Activated T-helper 1 cell treated with anti-CD3 and anti-CD28 coated beads, Interleukin-12 subunit alpha, Interleukin-12 subunit beta, Interleukin-2, Interleukin-4 antibody, amounts not matched to agents 30 ng/mL and 10 ng/mL and 1 ng/mL, durations not matched to agents 14 hours and 24 hours and 36 hours (primary cell): ENCODE results near the gene ASIC2. TPM values are rescaled to one million over a fixed set of nuclear protein-coding genes. Genes with fewer than 3 reads are reported as not detected.

Source experiments
- DNase-seq: peaks from one replicate; pipeline ENCODE4 v3.0.0; 2021; ENCODE audit warnings: low spot score
- H3K27ac Mint-ChIP-seq: one replicate; pipeline ENCODE4 v1.8.0; 2021; ENCODE audit warnings: mild to moderate bottlenecking, mixed read lengths
- H3K27me3 Mint-ChIP-seq: one replicate; pipeline ENCODE4 v1.8.0; 2022; ENCODE audit warnings: mild to moderate bottlenecking, moderate library complexity, mixed read lengths; ENCODE audit not compliant: insufficient read depth
- H3K36me3 Mint-ChIP-seq: one replicate; pipeline ENCODE4 v1.8.0; 2021; ENCODE audit warnings: low read depth, mixed read lengths
- H3K4me1 Mint-ChIP-seq: one replicate; pipeline ENCODE4 v1.8.0; 2021; ENCODE audit warnings: low read depth, mixed read lengths
- H3K4me3 Mint-ChIP-seq: one replicate; pipeline ENCODE4 v1.8.0; 2021; ENCODE audit warnings: mild to moderate bottlenecking, moderate library complexity, mixed read lengths
- H3K9me3 Mint-ChIP-seq: one replicate; pipeline ENCODE4 v1.8.0; 2021; ENCODE audit warnings: mixed read lengths
- intact Hi-C: fragments of 100-400 bp; cut with micrococcal nuclease; formaldehyde crosslinking; loops from one replicate; pipeline ENCODE4 v1.15.1; 2024
- total RNA-seq: library from RNA; stranded (reverse); gene quantifications from 2 replicates; pipeline ENCODE4 v1.2.3, GENCODE V29; 2022

The ASIC2 gene
- total RNA-seq, 1 donor from 2014 or later, result not detected

DNA sequence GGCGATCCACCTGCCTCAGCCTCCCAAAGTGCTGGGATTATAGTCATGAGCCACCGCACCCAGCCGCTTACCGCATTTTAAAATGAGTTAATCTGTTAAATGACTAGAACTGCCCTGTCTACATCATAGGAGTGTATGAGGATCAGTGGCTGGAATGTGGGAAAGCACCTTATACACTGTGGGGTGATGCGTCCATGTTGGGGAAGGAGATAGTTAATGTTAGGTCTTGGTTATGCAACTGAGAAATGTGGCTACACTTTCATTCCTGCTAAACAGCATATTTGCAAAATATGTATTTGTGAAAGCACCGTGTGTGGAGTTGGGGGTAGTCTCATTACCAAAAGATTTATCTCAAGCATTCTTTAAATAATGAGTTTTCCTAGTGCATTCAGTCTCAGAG is 193.8 kb downstream of the ASIC2 start:
- no peak for DNase-seq
- H3K27me3 Mint-ChIP-seq, result peaks cover 8% of the 10 kb centered on the region
- no peaks in the 10 kb centered on the region for H3K36me3 Mint-ChIP-seq
- intact Hi-C loops, result no loop called here
- no peaks in the 10 kb centered on the region for H3K9me3 Mint-ChIP-seq
- H3K4me1 Mint-ChIP-seq, result no peaks in the 10 kb centered on the region
- H3K4me3 Mint-ChIP-seq, result no peak overlapping the region
- H3K27ac Mint-ChIP-seq, result no peak overlapping the region

- Mint-ChIP-seq H3K4me3 (no peak overlapping the region), H3K27ac (no peak overlapping the region), H3K9me3 (no peaks in the 10 kb centered on the region), H3K27me3 (peaks cover 13% of the 10 kb centered on the region), H3K36me3 (no peaks in the 10 kb centered on the region), H3K4me1 (no peaks in the 10 kb centered on the region)
- no peak for DNase-seq
- intact Hi-C loops, result no loop called here
Observed at GRCh38 chr17:33097411-33097810, 195.7 kb downstream of the ASIC2 start.

- Mint-ChIP-seq H3K36me3 (no peaks in the 10 kb centered on the region), H3K4me3 (no peak overlapping the region), H3K9me3 (no peaks in the 10 kb centered on the region), H3K27me3 (peaks cover 13% of the 10 kb centered on the region), H3K4me1 (no peaks in the 10 kb centered on the region), H3K27ac (no peak overlapping the region)
- intact Hi-C loops, result no loop called here
- DNase-seq, result no peak
Observed at GRCh38 chr17:33096161-33096560, 196.9 kb downstream of the ASIC2 start.

- H3K4me1 Mint-ChIP-seq, result no peaks in the 10 kb centered on the region
- H3K9me3 Mint-ChIP-seq, result no peaks in the 10 kb centered on the region
- H3K36me3 Mint-ChIP-seq, result no peaks in the 10 kb centered on the region
- H3K4me3 Mint-ChIP-seq, result no peak overlapping the region
- intact Hi-C loops, result no loop called here
- no peak for DNase-seq
- peaks cover 12% of the 10 kb centered on the region for H3K27me3 Mint-ChIP-seq
- H3K27ac Mint-ChIP-seq, result no peak overlapping the region
Observed at GRCh38 chr17:33091271-33091670, 201.8 kb downstream of the ASIC2 start.

GRCh38 chr17:33090806-33091205 is 202.3 kb downstream of the ASIC2 start:
- Mint-ChIP-seq H3K9me3 (no peaks in the 10 kb centered on the region), H3K36me3 (no peaks in the 10 kb centered on the region), H3K27me3 (peaks cover 12% of the 10 kb centered on the region), H3K4me1 (no peaks in the 10 kb centered on the region), H3K27ac (no peak overlapping the region), H3K4me3 (no peak overlapping the region)
- intact Hi-C loops, result no loop called here
- no peak for DNase-seq

- Mint-ChIP-seq H3K27me3 (peaks cover 3% of the 10 kb centered on the region), H3K27ac (no peak overlapping the region), H3K36me3 (no peaks in the 10 kb centered on the region)
Observed at GRCh38 chr17:33086878-33087277, 206.2 kb downstream of the ASIC2 start.

GRCh38 chr17:33086041-33086440 is 207.1 kb downstream of the ASIC2 start:
- peaks cover 3% of the 10 kb centered on the region for H3K27me3 Mint-ChIP-seq
- H3K27ac Mint-ChIP-seq, result no peak overlapping the region
- H3K36me3 Mint-ChIP-seq, result no peaks in the 10 kb centered on the region
- intact Hi-C loops, result no loop called here
- H3K9me3 Mint-ChIP-seq, result no peaks in the 10 kb centered on the region
- no peak overlapping the region for H3K4me3 Mint-ChIP-seq
- DNase-seq, result no peak
- no peaks in the 10 kb centered on the region for H3K4me1 Mint-ChIP-seq

More at GRCh38 chr17:33086878-33087277, 206.2 kb downstream of the ASIC2 start:
- H3K4me3 Mint-ChIP-seq, result no peak overlapping the region
- H3K4me1 Mint-ChIP-seq, result no peaks in the 10 kb centered on the region
- intact Hi-C loops, result no loop called here
- no peaks in the 10 kb centered on the region for H3K9me3 Mint-ChIP-seq
- DNase-seq, result no peak

DNA sequence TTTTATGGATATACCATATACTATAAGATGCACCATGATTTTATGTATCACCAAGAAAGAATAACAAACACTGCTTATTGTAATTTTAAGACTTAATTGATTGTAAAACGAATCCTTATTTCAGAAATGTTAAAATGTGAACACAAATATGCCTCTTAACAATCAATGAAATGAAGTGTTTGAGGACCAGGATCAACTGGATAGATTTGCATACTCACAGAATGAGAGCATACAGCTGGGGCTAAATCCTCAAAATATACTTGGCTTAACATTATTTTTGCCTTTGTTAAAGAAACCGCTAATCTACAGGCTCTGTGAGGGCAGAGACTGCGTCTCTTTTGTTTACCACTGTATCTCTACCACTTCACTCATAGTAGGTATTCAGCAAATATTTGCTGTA is 207.8 kb downstream of the ASIC2 start:
- H3K9me3 Mint-ChIP-seq, result no peaks in the 10 kb centered on the region
- DNase-seq, result no peak
- intact Hi-C loops, result no loop called here
- H3K27ac Mint-ChIP-seq, result no peak overlapping the region
- H3K27me3 Mint-ChIP-seq, result peaks cover 3% of the 10 kb centered on the region
- H3K4me3 Mint-ChIP-seq, result no peak overlapping the region
- no peaks in the 10 kb centered on the region for H3K4me1 Mint-ChIP-seq
- H3K36me3 Mint-ChIP-seq, result no peaks in the 10 kb centered on the region

- Mint-ChIP-seq H3K36me3 (no peaks in the 10 kb centered on the region), H3K4me3 (no peak overlapping the region), H3K27me3 (peaks cover 3% of the 10 kb centered on the region), H3K9me3 (no peaks in the 10 kb centered on the region), H3K27ac (no peak overlapping the region), H3K4me1 (no peaks in the 10 kb centered on the region)
- DNase-seq, result no peak
- intact Hi-C loops, result no loop called here
Observed at GRCh38 chr17:33084755-33085154, 208.3 kb downstream of the ASIC2 start.

GRCh38 chr17:33082529-33083173 is 210.4 kb downstream of the ASIC2 start:
- Mint-ChIP-seq H3K27me3 (peaks cover 8% of the 10 kb centered on the region), H3K4me1 (no peaks in the 10 kb centered on the region), H3K27ac (no peak overlapping the region), H3K36me3 (no peaks in the 10 kb centered on the region), H3K4me3 (no peak overlapping the region), H3K9me3 (no peaks in the 10 kb centered on the region)
- intact Hi-C loops, result no loop called here
- no peak for DNase-seq

- H3K27ac Mint-ChIP-seq, result no peak overlapping the region
- peaks cover 7% of the 10 kb centered on the region for H3K27me3 Mint-ChIP-seq
- H3K4me1 Mint-ChIP-seq, result no peaks in the 10 kb centered on the region
- no peak overlapping the region for H3K4me3 Mint-ChIP-seq
- intact Hi-C loops, result no loop called here
- no peaks in the 10 kb centered on the region for H3K36me3 Mint-ChIP-seq
- DNase-seq, result no peak
- H3K9me3 Mint-ChIP-seq, result no peaks in the 10 kb centered on the region
Observed at GRCh38 chr17:33080091-33080490, 213.0 kb downstream of the ASIC2 start.

DNA sequence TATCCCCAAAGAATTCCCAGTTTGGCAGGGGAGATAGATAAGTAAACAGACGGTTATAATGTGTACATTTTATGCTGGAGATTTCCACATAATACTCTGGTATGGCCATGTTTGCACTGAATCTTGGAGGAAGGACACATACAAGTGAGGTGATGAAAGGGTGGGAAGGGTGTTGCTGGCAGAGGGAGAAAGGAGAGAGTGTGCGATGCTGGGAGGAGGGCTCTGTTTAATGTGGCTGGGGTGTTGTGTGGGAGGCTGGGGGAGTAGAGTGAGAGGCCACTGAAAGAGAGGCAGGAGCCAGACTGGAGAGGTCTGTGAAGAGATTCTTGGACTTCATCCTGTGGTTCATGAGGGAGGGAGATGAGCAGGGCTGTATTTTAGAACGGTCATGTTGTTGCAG is 213.9 kb downstream of the ASIC2 start:
- no peak for DNase-seq
- H3K4me1 Mint-ChIP-seq, result no peaks in the 10 kb centered on the region

GRCh38 chr17:33076979-33077378 is 216.1 kb downstream of the ASIC2 start:
- H3K27me3 Mint-ChIP-seq, result peaks cover 7% of the 10 kb centered on the region
- intact Hi-C loops, result no loop called here

More for the DNA sequence above, 213.9 kb downstream of the ASIC2 start:
- no peak overlapping the region for H3K4me3 Mint-ChIP-seq
- H3K27me3 Mint-ChIP-seq, result peaks cover 7% of the 10 kb centered on the region
- no peaks in the 10 kb centered on the region for H3K36me3 Mint-ChIP-seq
- H3K9me3 Mint-ChIP-seq, result no peaks in the 10 kb centered on the region
- intact Hi-C loops, result no loop called here
- H3K27ac Mint-ChIP-seq, result no peak overlapping the region

DNA sequence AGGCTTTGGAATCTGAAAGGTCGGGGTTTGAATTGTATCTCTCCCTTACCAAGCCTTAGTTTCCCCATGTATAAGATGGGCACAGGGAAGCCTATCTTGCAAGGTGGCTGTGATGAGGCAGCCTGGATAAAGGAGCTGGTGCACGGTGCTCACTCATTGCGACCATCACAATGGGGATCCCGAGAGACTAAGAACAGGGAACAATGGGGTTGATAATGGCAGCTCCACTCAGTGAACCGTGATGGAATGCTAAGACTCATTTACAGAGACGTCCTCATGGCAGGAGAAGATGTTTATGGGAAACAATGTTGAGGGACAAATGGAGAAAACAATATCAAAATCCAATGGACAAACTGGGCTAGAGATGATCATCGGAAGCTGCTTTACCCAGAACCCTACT is 219.7 kb downstream of the ASIC2 start:
- H3K36me3 Mint-ChIP-seq, result no peaks in the 10 kb centered on the region
- H3K9me3 Mint-ChIP-seq, result no peaks in the 10 kb centered on the region
- H3K4me1 Mint-ChIP-seq, result no peaks in the 10 kb centered on the region

More at GRCh38 chr17:33076979-33077378, 216.1 kb downstream of the ASIC2 start:
- H3K36me3 Mint-ChIP-seq, result no peaks in the 10 kb centered on the region
- DNase-seq, result no peak
- H3K9me3 Mint-ChIP-seq, result no peaks in the 10 kb centered on the region
- no peak overlapping the region for H3K4me3 Mint-ChIP-seq
- no peaks in the 10 kb centered on the region for H3K4me1 Mint-ChIP-seq
- no peak overlapping the region for H3K27ac Mint-ChIP-seq

More for the DNA sequence above, 219.7 kb downstream of the ASIC2 start:
- Mint-ChIP-seq H3K27me3 (peaks cover 8% of the 10 kb centered on the region), H3K27ac (no peak overlapping the region), H3K4me3 (no peak overlapping the region)
- DNase-seq, result no peak
- intact Hi-C loops, result no loop called here
